Ishikawa (cell line): ENCODE data around the gene YWHAB.

Source experiments
- CEBPB ChIP-seq: IDR thresholded peaks from 2 replicates; pipeline ENCODE4 v1.6.1; 2012
- CREB1 ChIP-seq: IDR thresholded peaks from 2 replicates; pipeline ENCODE4 v1.6.1; 2012; ENCODE audit warnings: low read depth
- EGR1 ChIP-seq: IDR thresholded peaks from 2 replicates; pipeline ENCODE4 v1.6.1; 2012
- EP300 ChIP-seq: IDR thresholded peaks from 2 replicates; pipeline ENCODE4 v1.6.1; 2012; ENCODE audit warnings: borderline replicate concordance
- NFIC ChIP-seq: IDR thresholded peaks from 2 replicates; pipeline ENCODE4 v1.6.1; 2012
- RAD21 ChIP-seq: IDR thresholded peaks from 2 replicates; pipeline ENCODE4 v1.6.1; 2012; ENCODE audit warnings: low read depth
- TAF1 ChIP-seq: IDR thresholded peaks from 2 replicates; pipeline ENCODE4 v1.6.1; 2012; ENCODE audit warnings: low read depth, mild to moderate bottlenecking
- TCF12 ChIP-seq: IDR thresholded peaks from 2 replicates; pipeline ENCODE4 v1.6.1; 2012; ENCODE audit warnings: low read depth
- YY1 ChIP-seq: IDR thresholded peaks from 2 replicates; pipeline ENCODE4 v1.6.1; 2012; ENCODE audit warnings: low read depth
- ZBTB7A ChIP-seq: IDR thresholded peaks from 2 replicates; pipeline ENCODE4 v1.6.1; 2012; ENCODE audit warnings: low read depth
- TF ChIP-seq, protein P1 (sequence below): IDR thresholded peaks from 2 replicates; pipeline ENCODE4 v1.6.1; 2012; ENCODE audit warnings: low read depth, mild to moderate bottlenecking
- TF ChIP-seq, protein P2 (sequence below): IDR thresholded peaks from 2 replicates; pipeline ENCODE4 v1.6.1; 2012
- TF ChIP-seq, protein P3 (sequence below): IDR thresholded peaks from 2 replicates; pipeline ENCODE4 v1.6.1; 2012

GRCh38 chr20:44856856-44857448 is 28.6 kb upstream of the YWHAB start:
- TF ChIP-seq, protein P1, sequence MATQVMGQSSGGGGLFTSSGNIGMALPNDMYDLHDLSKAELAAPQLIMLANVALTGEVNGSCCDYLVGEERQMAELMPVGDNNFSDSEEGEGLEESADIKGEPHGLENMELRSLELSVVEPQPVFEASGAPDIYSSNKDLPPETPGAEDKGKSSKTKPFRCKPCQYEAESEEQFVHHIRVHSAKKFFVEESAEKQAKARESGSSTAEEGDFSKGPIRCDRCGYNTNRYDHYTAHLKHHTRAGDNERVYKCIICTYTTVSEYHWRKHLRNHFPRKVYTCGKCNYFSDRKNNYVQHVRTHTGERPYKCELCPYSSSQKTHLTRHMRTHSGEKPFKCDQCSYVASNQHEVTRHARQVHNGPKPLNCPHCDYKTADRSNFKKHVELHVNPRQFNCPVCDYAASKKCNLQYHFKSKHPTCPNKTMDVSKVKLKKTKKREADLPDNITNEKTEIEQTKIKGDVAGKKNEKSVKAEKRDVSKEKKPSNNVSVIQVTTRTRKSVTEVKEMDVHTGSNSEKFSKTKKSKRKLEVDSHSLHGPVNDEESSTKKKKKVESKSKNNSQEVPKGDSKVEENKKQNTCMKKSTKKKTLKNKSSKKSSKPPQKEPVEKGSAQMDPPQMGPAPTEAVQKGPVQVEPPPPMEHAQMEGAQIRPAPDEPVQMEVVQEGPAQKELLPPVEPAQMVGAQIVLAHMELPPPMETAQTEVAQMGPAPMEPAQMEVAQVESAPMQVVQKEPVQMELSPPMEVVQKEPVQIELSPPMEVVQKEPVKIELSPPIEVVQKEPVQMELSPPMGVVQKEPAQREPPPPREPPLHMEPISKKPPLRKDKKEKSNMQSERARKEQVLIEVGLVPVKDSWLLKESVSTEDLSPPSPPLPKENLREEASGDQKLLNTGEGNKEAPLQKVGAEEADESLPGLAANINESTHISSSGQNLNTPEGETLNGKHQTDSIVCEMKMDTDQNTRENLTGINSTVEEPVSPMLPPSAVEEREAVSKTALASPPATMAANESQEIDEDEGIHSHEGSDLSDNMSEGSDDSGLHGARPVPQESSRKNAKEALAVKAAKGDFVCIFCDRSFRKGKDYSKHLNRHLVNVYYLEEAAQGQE, result no peak
- no peak for TF ChIP-seq EP300
- no peak for TF ChIP-seq ZBTB7A
- no peak for TF ChIP-seq TCF12
- TF ChIP-seq, protein P2, sequence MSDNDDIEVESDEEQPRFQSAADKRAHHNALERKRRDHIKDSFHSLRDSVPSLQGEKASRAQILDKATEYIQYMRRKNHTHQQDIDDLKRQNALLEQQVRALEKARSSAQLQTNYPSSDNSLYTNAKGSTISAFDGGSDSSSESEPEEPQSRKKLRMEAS, result no peak
- no peak for TF ChIP-seq RAD21
- TF ChIP-seq TAF1, result no peak
- no peak for TF ChIP-seq CEBPB
- no peak for TF ChIP-seq NFIC
- no peak for TF ChIP-seq CREB1
- TF ChIP-seq YY1, result no peak
- TF ChIP-seq, protein P3, sequence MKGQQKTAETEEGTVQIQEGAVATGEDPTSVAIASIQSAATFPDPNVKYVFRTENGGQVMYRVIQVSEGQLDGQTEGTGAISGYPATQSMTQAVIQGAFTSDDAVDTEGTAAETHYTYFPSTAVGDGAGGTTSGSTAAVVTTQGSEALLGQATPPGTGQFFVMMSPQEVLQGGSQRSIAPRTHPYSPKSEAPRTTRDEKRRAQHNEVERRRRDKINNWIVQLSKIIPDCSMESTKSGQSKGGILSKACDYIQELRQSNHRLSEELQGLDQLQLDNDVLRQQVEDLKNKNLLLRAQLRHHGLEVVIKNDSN, result no peak
- no peak for TF ChIP-seq EGR1
